Endodermal cell (in vitro differentiated cells): Measurements from ENCODE around the gene SLC22A13. TPM values are rescaled to one million over a fixed set of nuclear protein-coding genes. Genes with fewer than 3 reads are reported as not detected.

Source experiments
- DNase-seq: peaks from one replicate; pipeline ENCODE4 v3.0.0-alpha.2; 2017
- H3K27ac ChIP-seq: 2 replicates; pipeline ENCODE4 v1.5.1; 2013; ENCODE audit warnings: mild to moderate bottlenecking, low read depth, low read length, moderate library complexity
- H3K27me3 ChIP-seq: 2 replicates; pipeline ENCODE4 v1.6.1; 2013; ENCODE audit warnings: mild to moderate bottlenecking, low read length, moderate library complexity; ENCODE audit not compliant: insufficient read depth, control insufficient read depth, poor library complexity, severe bottlenecking
- H3K36me3 ChIP-seq: 2 replicates; pipeline ENCODE4 v1.7.0; 2013; ENCODE audit warnings: mild to moderate bottlenecking, low read length, moderate library complexity; ENCODE audit not compliant: control insufficient read depth, insufficient read depth
- H3K4me1 ChIP-seq: one replicate; pipeline ENCODE4 v1.7.0; 2013; ENCODE audit warnings: low read length; ENCODE audit not compliant: control insufficient read depth, insufficient read depth
- H3K4me3 ChIP-seq: 2 replicates; pipeline ENCODE4 v1.5.1; 2013; ENCODE audit warnings: mild to moderate bottlenecking, low read length, moderate library complexity
- H3K9ac ChIP-seq: 2 replicates; pipeline ENCODE4 v1.6.1; 2013; ENCODE audit warnings: mild to moderate bottlenecking, low read length, moderate library complexity; ENCODE audit not compliant: poor library complexity, severe bottlenecking; ENCODE audit errors: extremely low read depth
- H3K9me3 ChIP-seq: 2 replicates; pipeline ENCODE4 v1.6.1; 2013; ENCODE audit warnings: mild to moderate bottlenecking, low read length, moderate library complexity; ENCODE audit not compliant: control insufficient read depth
- H3K27ac Mint-ChIP-seq: 2 replicates; pipeline ENCODE4 v1.8.0; 2020; ENCODE audit warnings: mixed read lengths
- H3K27me3 Mint-ChIP-seq: 2 replicates; pipeline ENCODE4 v1.8.0; 2021; ENCODE audit warnings: mild to moderate bottlenecking, mixed read lengths; ENCODE audit not compliant: insufficient read depth
- H3K36me3 Mint-ChIP-seq: 2 replicates; pipeline ENCODE4 v1.8.0; 2020; ENCODE audit warnings: low read depth, mixed read lengths
- H3K4me1 Mint-ChIP-seq: 2 replicates; pipeline ENCODE4 v1.8.0; 2020; ENCODE audit warnings: mixed read lengths
- H3K4me3 Mint-ChIP-seq: 2 replicates; pipeline ENCODE4 v1.8.0; 2020; ENCODE audit warnings: mild to moderate bottlenecking, moderate library complexity, mixed read lengths
- H3K9me3 Mint-ChIP-seq: 2 replicates; pipeline ENCODE4 v1.8.0; 2020; ENCODE audit warnings: mild to moderate bottlenecking, mixed read lengths
- WGBS, 2 experiments: methylation state at CpG; one replicate each; pipeline versions ENCODE4 v1.1.5 to v1.1.7; 2013; ENCODE audit warnings: missing lambda C conversion rate in 2 of 2, mixed read lengths in 1 of 2; ENCODE audit not compliant: insufficient coverage in 1 of 2, insufficient read length in 1 of 2; 5-methylcytosine and 5-hydroxymethylcytosine counted together
- total RNA-seq, 2 donors: library from RNA; stranded (reverse); fragmentation: NEBNext Ultra II Directional in 1 of 2; extraction: Animal tissue kit (Norgen Biotek cat#: 25700) in 1 of 2; gene quantifications; 2 replicates in 1 of 2; 3 replicates in 1 of 2; pipeline ENCODE4 v1.2.1, GENCODE V29; 2021
- TF ChIP-seq, protein P1 (sequence below): fragments of 200-600 bp; sonication (generic); conservative IDR thresholded peaks from 2 replicates; pipeline ENCODE4 v1.5.0; 2021; ENCODE audit warnings: antibody characterized with exemption, mild to moderate bottlenecking

Gene SLC22A13
- total RNA-seq, 2 donors from 2014 or later = 0.13 to 0.33 TPM

DNA sequence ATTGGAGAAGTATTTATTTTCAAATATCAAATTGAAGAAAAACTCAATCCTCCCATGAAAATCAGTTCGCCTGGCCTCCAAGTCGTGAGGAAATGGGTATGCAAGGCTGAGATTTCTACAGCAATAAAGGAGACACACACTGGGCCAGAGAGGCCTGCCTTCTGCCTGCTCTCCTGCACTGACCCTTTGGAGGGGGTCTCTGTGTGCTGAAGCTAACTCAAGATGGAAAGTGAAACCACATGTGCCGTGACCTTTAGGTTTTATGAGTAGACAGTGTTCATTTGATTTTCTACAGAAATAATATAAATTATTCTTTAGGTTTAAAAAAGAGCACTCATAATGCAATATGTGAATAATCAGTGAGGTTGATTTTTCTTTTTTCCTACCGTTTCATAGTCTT is 11.9 kb upstream of the SLC22A13 start:
- H3K9me3 Mint-ChIP-seq = no peaks in the 10 kb centered on the region
- WGBS, 2 experiments = 95 to 100% methylated on average over 1 to 4 of the region's 4 CpGs

DNA sequence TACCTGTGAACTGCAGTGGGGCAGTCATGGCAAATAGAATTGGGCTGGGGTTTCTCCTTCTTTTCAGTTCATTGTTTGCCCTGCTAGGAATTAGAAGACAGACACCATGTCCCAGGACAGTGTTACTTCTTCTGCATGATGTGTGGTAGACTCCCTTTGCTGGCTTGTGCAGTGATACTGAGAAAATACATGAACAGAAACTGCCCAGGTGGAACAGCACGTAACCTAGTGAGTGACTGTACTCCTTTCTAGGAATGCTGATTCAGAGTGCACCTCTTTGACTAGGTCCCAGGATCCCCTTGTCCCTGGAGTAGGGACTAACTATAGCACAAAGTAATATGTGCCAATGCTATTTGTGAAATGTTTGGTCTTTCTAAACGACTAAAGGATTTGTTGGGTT is 10.7 kb upstream of the SLC22A13 start:
- Histone ChIP-seq H3K9ac (no peak overlapping the region), H3K27ac (no peak overlapping the region), H3K27me3 (no peaks in the 10 kb centered on the region), H3K4me1 (no peaks in the 10 kb centered on the region), H3K36me3 (peaks cover 66% of the 10 kb centered on the region), H3K9me3 (no peaks in the 10 kb centered on the region), H3K4me3 (no peak overlapping the region)
- peaks cover 14% of the 10 kb centered on the region for H3K4me1 Mint-ChIP-seq
- no peaks in the 10 kb centered on the region for H3K9me3 Mint-ChIP-seq
- peaks cover 24% of the 10 kb centered on the region for H3K36me3 Mint-ChIP-seq
- no peak for DNase-seq
- TF ChIP-seq, protein P1, sequence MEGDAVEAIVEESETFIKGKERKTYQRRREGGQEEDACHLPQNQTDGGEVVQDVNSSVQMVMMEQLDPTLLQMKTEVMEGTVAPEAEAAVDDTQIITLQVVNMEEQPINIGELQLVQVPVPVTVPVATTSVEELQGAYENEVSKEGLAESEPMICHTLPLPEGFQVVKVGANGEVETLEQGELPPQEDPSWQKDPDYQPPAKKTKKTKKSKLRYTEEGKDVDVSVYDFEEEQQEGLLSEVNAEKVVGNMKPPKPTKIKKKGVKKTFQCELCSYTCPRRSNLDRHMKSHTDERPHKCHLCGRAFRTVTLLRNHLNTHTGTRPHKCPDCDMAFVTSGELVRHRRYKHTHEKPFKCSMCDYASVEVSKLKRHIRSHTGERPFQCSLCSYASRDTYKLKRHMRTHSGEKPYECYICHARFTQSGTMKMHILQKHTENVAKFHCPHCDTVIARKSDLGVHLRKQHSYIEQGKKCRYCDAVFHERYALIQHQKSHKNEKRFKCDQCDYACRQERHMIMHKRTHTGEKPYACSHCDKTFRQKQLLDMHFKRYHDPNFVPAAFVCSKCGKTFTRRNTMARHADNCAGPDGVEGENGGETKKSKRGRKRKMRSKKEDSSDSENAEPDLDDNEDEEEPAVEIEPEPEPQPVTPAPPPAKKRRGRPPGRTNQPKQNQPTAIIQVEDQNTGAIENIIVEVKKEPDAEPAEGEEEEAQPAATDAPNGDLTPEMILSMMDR = no peak
- H3K27me3 Mint-ChIP-seq = no peaks in the 10 kb centered on the region
- H3K4me3 Mint-ChIP-seq = no peak overlapping the region
- WGBS, 2 experiments = 93 to 95% methylated on average over 2 of the region's 2 CpGs
- no peak overlapping the region for H3K27ac Mint-ChIP-seq

More for the DNA sequence above, 11.9 kb upstream of the SLC22A13 start:
- TF ChIP-seq, protein P1 = no peak
- Histone ChIP-seq H3K27ac (no peak overlapping the region), H3K9ac (no peak overlapping the region), H3K36me3 (peaks cover 78% of the 10 kb centered on the region), H3K27me3 (no peaks in the 10 kb centered on the region), H3K4me1 (no peaks in the 10 kb centered on the region), H3K4me3 (no peak overlapping the region), H3K9me3 (no peaks in the 10 kb centered on the region)
- Mint-ChIP-seq H3K27ac (no peak overlapping the region), H3K4me1 (peaks cover 14% of the 10 kb centered on the region), H3K36me3 (peaks cover 33% of the 10 kb centered on the region), H3K27me3 (no peaks in the 10 kb centered on the region), H3K4me3 (no peak overlapping the region)
- DNase-seq = no peak

DNA sequence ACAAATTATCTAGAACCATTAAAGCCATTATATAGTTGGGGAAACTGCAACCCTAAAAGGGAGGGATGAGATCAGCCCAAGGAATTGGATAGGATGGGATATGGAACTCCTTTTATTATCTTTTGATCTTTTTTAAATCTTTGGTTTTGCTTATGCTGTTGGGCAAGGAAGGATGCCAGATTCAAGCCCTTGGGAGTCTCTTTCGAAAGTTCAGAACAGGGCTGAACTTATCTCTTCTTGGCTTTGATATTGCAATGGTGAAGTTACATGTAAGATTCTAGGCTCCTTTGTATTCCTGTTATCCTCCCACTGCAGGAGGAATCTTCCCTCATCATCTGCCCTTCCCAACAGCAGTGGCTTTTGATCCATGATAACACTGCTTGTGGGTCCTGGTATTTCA is 10.0 kb upstream of the SLC22A13 start:
- Histone ChIP-seq H3K4me1 (no peaks in the 10 kb centered on the region), H3K36me3 (peaks cover 63% of the 10 kb centered on the region), H3K9me3 (no peaks in the 10 kb centered on the region), H3K27me3 (no peaks in the 10 kb centered on the region), H3K9ac (no peak overlapping the region), H3K4me3 (no peak overlapping the region), H3K27ac (no peak overlapping the region)
- peaks cover 14% of the 10 kb centered on the region for H3K4me1 Mint-ChIP-seq
- H3K27me3 Mint-ChIP-seq = no peaks in the 10 kb centered on the region
- peaks cover 24% of the 10 kb centered on the region for H3K36me3 Mint-ChIP-seq
- TF ChIP-seq, protein P1 = no peak
- H3K27ac Mint-ChIP-seq = no peak overlapping the region
- H3K9me3 Mint-ChIP-seq = no peaks in the 10 kb centered on the region
- no peak for DNase-seq
- no peak overlapping the region for H3K4me3 Mint-ChIP-seq
- 89 to 100% methylated on average over 1 of the region's 1 CpG for WGBS, 2 experiments
